Common myeloid progenitor, CD34-positive (primary cell): ENCODE data around the gene EPB41L4A.

Source experiments
- CTCF ChIA-PET: fragments of 350-600 bp; sonication (Branson Sonifier 250); formaldehyde crosslinking; loops from one replicate; lab custom pipeline; 2021; ENCODE audit warnings: antibody characterized with exemption; lab: Charles Lee
- POLR2A ChIA-PET: fragments of 350-600 bp; sonication (Branson Sonifier 250); formaldehyde crosslinking; loops from one replicate; lab custom pipeline; 2021; ENCODE audit warnings: antibody characterized with exemption; lab: Charles Lee
- DNase-seq, 3 donors: peaks; one replicate each; pipeline versions ENCODE4 v3.0.0 to v3.0.0-alpha.2; 2013
- H3K27ac ChIP-seq, 2 experiments: 1 replicate in 1 of 2; 2 replicates in 1 of 2; pipeline ENCODE4 v1.7.0; 2013; ENCODE audit warnings: inconsistent platforms in 2 of 2, low read length in 2 of 2, mild to moderate bottlenecking in 2 of 2, low read depth in 1 of 2, moderate library complexity in 1 of 2; ENCODE audit not compliant: severe bottlenecking in 2 of 2, insufficient read depth in 1 of 2, poor library complexity in 1 of 2
- H3K27me3 ChIP-seq, 5 experiments: replicated peaks in 2 of 5; 1 replicate in 3 of 5; 2 replicates in 2 of 5; pipeline versions ENCODE4 v1.6.1 to v1.7.0; 2013; ENCODE audit warnings: low read length in 4 of 5, mild to moderate bottlenecking in 2 of 5, moderate library complexity in 2 of 5, inconsistent platforms in 1 of 5; ENCODE audit not compliant: insufficient read depth in 5 of 5, control insufficient read depth in 4 of 5
- H3K36me3 ChIP-seq, 4 experiments: 1 replicate in 2 of 4; 2 replicates in 2 of 4; pipeline versions ENCODE4 v1.6.1 to v1.7.0; 2013; ENCODE audit warnings: low read length in 3 of 4, control low read depth in 1 of 4, mild to moderate bottlenecking in 1 of 4; ENCODE audit not compliant: control insufficient read depth in 4 of 4, insufficient read depth in 4 of 4
- H3K4me1 ChIP-seq, 4 experiments: 1 replicate in 3 of 4; 2 replicates in 1 of 4; pipeline versions ENCODE4 v1.6.1 to v1.7.1; 2013; ENCODE audit warnings: low read length in 3 of 4, mild to moderate bottlenecking in 3 of 4, control low read depth in 1 of 4, inconsistent platforms in 1 of 4, moderate library complexity in 1 of 4; ENCODE audit not compliant: control insufficient read depth in 4 of 4, insufficient read depth in 4 of 4; ENCODE audit errors: control extremely low read depth in 1 of 4
- H3K4me3 ChIP-seq, 7 experiments: 1 replicate in 4 of 7; 2 replicates in 3 of 7; pipeline versions ENCODE4 v1.5.1 to v1.7.0; 2013; ENCODE audit warnings: mild to moderate bottlenecking in 7 of 7, low read length in 6 of 7, moderate library complexity in 6 of 7, inconsistent platforms in 2 of 7, low read depth in 2 of 7, control low read depth in 1 of 7; ENCODE audit not compliant: insufficient read depth in 4 of 7, control insufficient read depth in 1 of 7; ENCODE audit errors: extremely low read depth in 1 of 7
- H3K9me3 ChIP-seq, 5 experiments: 1 replicate in 4 of 5; 2 replicates in 1 of 5; pipeline versions ENCODE4 v1.6.1 to v1.7.1; 2013; ENCODE audit warnings: low read length in 4 of 5, mild to moderate bottlenecking in 2 of 5, inconsistent platforms in 1 of 5, low read depth in 1 of 5, moderate library complexity in 1 of 5; ENCODE audit not compliant: control insufficient read depth in 4 of 5, insufficient read depth in 2 of 5; ENCODE audit errors: control extremely low read depth in 1 of 5
- WGBS: methylation state at CpG from one replicate; pipeline ENCODE4 v1.1.5; 2013; ENCODE audit not compliant: insufficient coverage; 5-methylcytosine and 5-hydroxymethylcytosine counted together

EPB41L4A gene

DNA sequence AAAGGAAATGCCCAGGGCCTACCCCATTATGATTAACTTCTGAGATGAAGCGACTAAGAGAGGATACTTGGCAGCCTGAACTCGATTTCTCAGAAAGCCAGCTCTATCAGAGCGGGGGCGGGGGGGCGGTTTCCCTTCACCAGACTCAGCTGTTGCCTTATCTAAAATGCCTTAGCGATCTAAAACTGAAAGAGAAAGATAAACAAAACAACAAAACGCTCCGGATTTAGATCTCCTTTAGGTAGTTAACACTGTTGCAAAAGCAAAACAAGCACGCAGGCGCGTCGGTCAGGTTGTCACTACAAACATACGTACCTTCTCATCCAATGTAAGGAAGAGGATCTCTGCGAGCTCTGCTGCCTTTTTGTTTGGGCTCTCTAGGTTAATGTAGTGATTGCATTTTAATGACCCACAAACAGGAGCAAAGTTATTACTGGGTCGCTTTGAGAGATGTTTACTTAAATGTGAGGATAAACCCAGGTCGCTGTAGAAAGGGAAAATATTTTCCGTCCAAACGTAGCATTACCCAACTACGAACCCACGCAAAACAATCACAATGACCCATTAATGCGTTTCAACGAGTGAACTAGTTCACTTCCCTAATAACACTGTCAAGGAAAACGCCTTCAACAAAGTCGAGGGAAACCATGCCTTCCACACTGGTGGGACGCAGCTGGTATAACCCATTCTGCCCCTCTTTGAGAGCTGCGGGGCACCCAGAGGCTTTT, 982 bp downstream of the EPB41L4A start:
- ChIA-PET POLR2A (no interaction called here), CTCF (interaction anchor here (5.3 kb wide), 1 partner anchor 243 kb away, joined by 28 read pairs; no protein-coding TSS in a partner anchor)
- peaks cover 24 to 95% (median 38%) of the 10 kb centered on the region in 5 experiments for H3K27me3 ChIP-seq
- peaks cover 0 to 30% (median 23%) of the 10 kb centered on the region in 4 experiments for H3K4me1 ChIP-seq
- H3K4me3 ChIP-seq, result peak overlapping the region in 6 of 7 experiments; percentile 8 to 80 (median 67)
- no peak overlapping the region for H3K27ac ChIP-seq
- peak; percentile 28 to 62 (median 56) for DNase-seq
- no peaks in the 10 kb centered on the region for H3K36me3 ChIP-seq
- H3K9me3 ChIP-seq, result no peaks in the 10 kb centered on the region
- 1% methylated on average over 14 of the region's 26 CpGs for WGBS

GRCh38 chr5:112415552-112415951, 3.5 kb downstream of the EPB41L4A start:
- 86% methylated on average over 1 of the region's 2 CpGs for WGBS
- H3K4me3 ChIP-seq, result no peak overlapping the region
- ChIA-PET CTCF (no interaction called here), POLR2A (no interaction called here)
- H3K27me3 ChIP-seq, result peaks cover 22 to 96% (median 34%) of the 10 kb centered on the region in 5 experiments
- no peaks in the 10 kb centered on the region for H3K9me3 ChIP-seq
- no peak overlapping the region for H3K27ac ChIP-seq
- H3K4me1 ChIP-seq, result peaks cover 0 to 28% (median 23%) of the 10 kb centered on the region in 4 experiments
- H3K36me3 ChIP-seq, result no peaks in the 10 kb centered on the region
- no peak for DNase-seq

GRCh38 chr5:112413611-112414010, 5.5 kb downstream of the EPB41L4A start:
- POLR2A ChIA-PET, result no interaction called here
- Histone ChIP-seq H3K4me3 (no peak overlapping the region), H3K27me3 (peaks cover 14 to 79% (median 25%) of the 10 kb centered on the region in 5 experiments), H3K9me3 (no peaks in the 10 kb centered on the region), H3K27ac (no peak overlapping the region), H3K4me1 (peaks cover 0 to 9% (median 5%) of the 10 kb centered on the region in 4 experiments), H3K36me3 (no peaks in the 10 kb centered on the region)
- WGBS, result 94% methylated on average over 2 of the region's 3 CpGs
- no peak for DNase-seq
- CTCF ChIA-PET, result no interaction called here

DNA sequence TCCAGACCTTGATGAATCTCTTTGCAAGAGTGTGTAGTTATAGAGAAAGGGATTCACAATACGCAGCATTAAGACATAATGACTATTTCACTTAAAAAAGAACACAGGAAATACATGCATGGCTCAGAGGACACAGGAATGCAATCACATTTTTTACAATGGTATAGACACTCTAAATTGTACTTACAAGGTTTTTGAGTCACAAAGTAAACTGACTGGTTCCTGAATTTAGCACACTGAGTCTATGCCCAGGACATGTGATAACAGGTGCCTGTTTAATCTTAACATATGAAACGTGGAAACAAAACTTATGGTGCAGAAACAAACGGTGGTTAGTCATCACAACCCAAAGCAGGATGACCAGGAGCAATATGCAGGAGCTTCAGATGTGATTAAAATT, 6.7 kb downstream of the EPB41L4A start:
- no peaks in the 10 kb centered on the region for H3K36me3 ChIP-seq
- ChIA-PET CTCF (no interaction called here), POLR2A (no interaction called here)
- H3K27ac ChIP-seq, result no peak overlapping the region
- no peak overlapping the region for H3K4me3 ChIP-seq
- 44% methylated on average over 2 of the region's 3 CpGs for WGBS
- no peak for DNase-seq
- peaks cover 4 to 66% (median 21%) of the 10 kb centered on the region in 5 experiments for H3K27me3 ChIP-seq
- H3K9me3 ChIP-seq, result no peaks in the 10 kb centered on the region
- no peaks in the 10 kb centered on the region for H3K4me1 ChIP-seq

DNA sequence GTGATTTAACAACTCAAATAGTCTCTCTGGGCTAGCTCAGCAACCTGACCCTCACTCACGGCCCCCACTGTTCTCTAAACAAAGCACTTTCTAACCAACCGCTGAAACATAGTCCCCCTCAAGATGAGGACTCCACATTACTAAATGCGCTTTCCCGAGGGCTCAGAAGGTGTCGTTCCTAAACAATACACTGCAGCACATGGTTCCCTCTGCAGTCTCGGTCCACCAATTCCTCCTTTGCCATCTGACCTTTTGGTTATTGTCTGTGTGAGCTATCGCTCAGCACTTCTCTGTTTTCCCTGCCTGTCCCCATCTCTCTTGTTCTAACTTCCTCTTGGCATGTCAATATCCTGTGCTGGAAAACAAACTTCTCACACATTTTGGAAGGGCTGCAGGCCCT, 7.2 kb downstream of the EPB41L4A start:
- no peak overlapping the region for H3K4me3 ChIP-seq
- H3K4me1 ChIP-seq, result no peaks in the 10 kb centered on the region
- peaks cover under 1 to 63% (median 21%) of the 10 kb centered on the region in 5 experiments for H3K27me3 ChIP-seq
- no peaks in the 10 kb centered on the region for H3K36me3 ChIP-seq
- 40% methylated on average over 7 of the region's 7 CpGs for WGBS
- H3K27ac ChIP-seq, result no peak overlapping the region
- POLR2A ChIA-PET, result no interaction called here
- no peaks in the 10 kb centered on the region for H3K9me3 ChIP-seq
- no peak for DNase-seq
- CTCF ChIA-PET, result interaction anchor here (1.7 kb wide), 1 partner anchor 9 kb away, joined by 5 read pairs; no protein-coding TSS in a partner anchor

GRCh38 chr5:112407666-112408065, 11.4 kb downstream of the EPB41L4A start:
- no peaks in the 10 kb centered on the region for H3K4me1 ChIP-seq
- WGBS, result no CpG with 5 or more reads among the region's 2 CpGs
- no peaks in the 10 kb centered on the region for H3K36me3 ChIP-seq
- H3K9me3 ChIP-seq, result no peaks in the 10 kb centered on the region
- H3K27ac ChIP-seq, result no peak overlapping the region
- peaks cover 2 to 27% (median 4%) of the 10 kb centered on the region in 5 experiments for H3K27me3 ChIP-seq
- H3K4me3 ChIP-seq, result no peak overlapping the region
- ChIA-PET POLR2A (no interaction called here), CTCF (interaction anchor here (2.1 kb wide), 1 partner anchor 13 kb away, joined by 8 read pairs; no protein-coding TSS in a partner anchor)
- DNase-seq, result no peak

DNA sequence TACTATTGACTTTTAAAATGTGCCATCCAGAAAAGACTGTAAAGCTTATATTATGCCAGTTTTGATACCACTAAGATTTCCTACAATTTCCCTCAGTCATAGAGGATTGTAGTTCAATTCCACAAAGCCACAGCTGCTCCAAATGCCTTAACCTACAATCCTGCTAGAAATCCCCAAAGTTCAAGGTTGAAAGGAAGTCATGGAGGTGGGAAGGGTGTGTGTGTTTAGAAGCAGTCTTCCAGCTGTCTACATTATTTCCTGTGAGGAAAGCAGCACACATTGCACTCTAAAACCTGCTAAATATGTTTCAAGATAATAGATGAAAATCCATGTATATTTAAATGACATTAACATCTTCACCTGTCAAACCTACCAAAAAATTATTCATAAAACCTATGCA, 11.8 kb downstream of the EPB41L4A start:
- H3K9me3 ChIP-seq, result no peaks in the 10 kb centered on the region
- peaks cover 2 to 24% (median 4%) of the 10 kb centered on the region in 5 experiments for H3K27me3 ChIP-seq
- no peaks in the 10 kb centered on the region for H3K36me3 ChIP-seq
- no peak for DNase-seq
- CTCF ChIA-PET, result interaction anchor here (2.1 kb wide), 1 partner anchor 14 kb away, joined by 8 read pairs; no protein-coding TSS in a partner anchor
- no peak overlapping the region for H3K4me3 ChIP-seq
- H3K4me1 ChIP-seq, result no peaks in the 10 kb centered on the region
- POLR2A ChIA-PET, result no interaction called here
- no peak overlapping the region for H3K27ac ChIP-seq
